Heart left ventricle (tissue), 13 donors: ENCODE data around the gene RBM38.

Experiments
- POLR2A ChIP-seq, 2 donors: fragments of 450-650 bp; IDR thresholded peaks; one replicate each; pipeline ENCODE4 v1.6.1; 2017; ENCODE audit warnings: antibody characterized with exemption in 2 of 2, mild to moderate bottlenecking in 2 of 2, moderate library complexity in 2 of 2
- TF ChIP-seq, protein P1 (sequence below), 12 donors: fragments of 200-600 bp; sonication (generic) in 4 of 12; IDR thresholded peaks; one replicate each; pipeline versions ENCODE4 v1.5.0 to v1.8.0; 2018 to 2022; ENCODE audit warnings: antibody characterized with exemption in 12 of 12, mild to moderate bottlenecking in 5 of 12
- donor health status: ischemic (EF 13 %, LVEDD 7.1; RV severe dilation, severe dysfunction).
- donor health status: DM: no; HTN: yes; CAD: no.
- donor health status: DM: no; HTN: no; CAD: no.
- donor health status: ischemic (EF 25% LVEDD 6.9; RV normal size, moderate dysfunction).
- donor health status: ischemic (EF 25% LVEDD 5.7; RV mildly dilated, moderate dysfunction).
- donor health status: ischemic (EF 35%, LVEDD 5.7; RV mildly dilated, moderate dysfunction).
- donor health status: nonischemic (EF 11% LVEDD 7.7; RV severe dilation, severe dysfunction).
- donor health status: DM: yes; HTN: yes; CAD: no.
- donor health status: PGD.
- donor health status: ischemic (EF 29% LVEDD 5.4; RV normal size, mild dysfunction).
- donor health status: nonischemic (EF 23%, LVEDD 6.1; RV moderate dilation, normal function).

DNA sequence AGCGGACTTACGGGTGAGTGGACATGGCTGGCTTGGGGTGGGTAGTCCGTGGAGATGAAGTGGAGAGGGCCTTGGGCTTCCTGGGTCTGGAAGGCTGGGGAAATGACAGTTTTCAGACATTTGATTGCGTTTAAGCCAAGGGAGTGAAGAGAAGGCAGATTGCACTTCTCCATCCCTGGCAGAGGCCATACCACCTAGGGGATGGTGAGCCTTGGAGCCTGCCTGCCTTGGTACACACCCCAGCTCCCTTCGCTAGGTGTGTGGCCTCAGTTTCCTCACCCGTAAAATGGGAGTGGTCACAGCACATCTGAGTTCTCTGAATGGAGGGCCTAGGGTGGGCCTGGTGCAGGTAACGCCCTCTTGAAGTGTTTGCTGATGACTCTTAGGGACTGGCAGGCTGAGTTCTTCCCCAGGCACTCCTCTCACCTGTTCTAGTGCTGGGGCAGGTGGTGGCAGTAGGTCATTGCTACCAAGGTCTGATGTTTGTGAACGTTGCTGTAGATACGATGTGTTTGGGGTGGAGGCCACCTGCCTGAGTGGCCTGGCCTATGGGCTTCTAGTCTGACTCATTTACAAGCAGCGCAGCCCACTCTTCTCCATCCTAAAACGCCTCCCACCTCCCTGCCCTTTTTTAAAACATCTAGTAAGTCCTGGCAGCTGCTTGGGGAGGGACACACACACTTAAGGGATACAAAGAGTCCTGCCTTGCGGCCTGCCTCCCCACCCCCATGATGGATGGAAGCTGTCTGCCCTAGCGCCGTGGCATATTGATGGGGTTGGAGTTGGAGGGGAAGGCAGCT is 2.3 kb downstream of the RBM38 start:
- TF ChIP-seq POLR2A (IDR thresholded peaks at IDR 0.05), result no peak
- TF ChIP-seq, protein P1, sequence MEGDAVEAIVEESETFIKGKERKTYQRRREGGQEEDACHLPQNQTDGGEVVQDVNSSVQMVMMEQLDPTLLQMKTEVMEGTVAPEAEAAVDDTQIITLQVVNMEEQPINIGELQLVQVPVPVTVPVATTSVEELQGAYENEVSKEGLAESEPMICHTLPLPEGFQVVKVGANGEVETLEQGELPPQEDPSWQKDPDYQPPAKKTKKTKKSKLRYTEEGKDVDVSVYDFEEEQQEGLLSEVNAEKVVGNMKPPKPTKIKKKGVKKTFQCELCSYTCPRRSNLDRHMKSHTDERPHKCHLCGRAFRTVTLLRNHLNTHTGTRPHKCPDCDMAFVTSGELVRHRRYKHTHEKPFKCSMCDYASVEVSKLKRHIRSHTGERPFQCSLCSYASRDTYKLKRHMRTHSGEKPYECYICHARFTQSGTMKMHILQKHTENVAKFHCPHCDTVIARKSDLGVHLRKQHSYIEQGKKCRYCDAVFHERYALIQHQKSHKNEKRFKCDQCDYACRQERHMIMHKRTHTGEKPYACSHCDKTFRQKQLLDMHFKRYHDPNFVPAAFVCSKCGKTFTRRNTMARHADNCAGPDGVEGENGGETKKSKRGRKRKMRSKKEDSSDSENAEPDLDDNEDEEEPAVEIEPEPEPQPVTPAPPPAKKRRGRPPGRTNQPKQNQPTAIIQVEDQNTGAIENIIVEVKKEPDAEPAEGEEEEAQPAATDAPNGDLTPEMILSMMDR (IDR thresholded peaks at IDR 0.05), result no peak
